Subcutaneous adipose tissue (tissue), 4 donors: Measurements from ENCODE around the gene CYB561D1. TPM values are rescaled to one million over a fixed set of nuclear protein-coding genes. Genes with fewer than 3 reads are reported as not detected.

Source experiments
- total RNA-seq, 4 donors: library from RNA; depleted of rRNA; stranded (reverse); fragments of >200 nt; gene quantifications; one replicate each; pipeline ENCODE4 v1.1.0, GENCODE V29; 2016
- TF ChIP-seq, protein P1 (sequence below): fragments of 450-650 bp; IDR thresholded peaks from one replicate; pipeline ENCODE4 v1.5.1; 2016; ENCODE audit warnings: low read depth, mild to moderate bottlenecking, control low read depth, antibody characterized with exemption, moderate library complexity

The CYB561D1 gene
- total RNA-seq, 4 donors from 2014 or later: 4.0 to 6.6 (median 5.5) TPM

GRCh38 chr1:109498161-109498801 lies 4.4 kb downstream of the CYB561D1 start:
- TF ChIP-seq, protein P1, sequence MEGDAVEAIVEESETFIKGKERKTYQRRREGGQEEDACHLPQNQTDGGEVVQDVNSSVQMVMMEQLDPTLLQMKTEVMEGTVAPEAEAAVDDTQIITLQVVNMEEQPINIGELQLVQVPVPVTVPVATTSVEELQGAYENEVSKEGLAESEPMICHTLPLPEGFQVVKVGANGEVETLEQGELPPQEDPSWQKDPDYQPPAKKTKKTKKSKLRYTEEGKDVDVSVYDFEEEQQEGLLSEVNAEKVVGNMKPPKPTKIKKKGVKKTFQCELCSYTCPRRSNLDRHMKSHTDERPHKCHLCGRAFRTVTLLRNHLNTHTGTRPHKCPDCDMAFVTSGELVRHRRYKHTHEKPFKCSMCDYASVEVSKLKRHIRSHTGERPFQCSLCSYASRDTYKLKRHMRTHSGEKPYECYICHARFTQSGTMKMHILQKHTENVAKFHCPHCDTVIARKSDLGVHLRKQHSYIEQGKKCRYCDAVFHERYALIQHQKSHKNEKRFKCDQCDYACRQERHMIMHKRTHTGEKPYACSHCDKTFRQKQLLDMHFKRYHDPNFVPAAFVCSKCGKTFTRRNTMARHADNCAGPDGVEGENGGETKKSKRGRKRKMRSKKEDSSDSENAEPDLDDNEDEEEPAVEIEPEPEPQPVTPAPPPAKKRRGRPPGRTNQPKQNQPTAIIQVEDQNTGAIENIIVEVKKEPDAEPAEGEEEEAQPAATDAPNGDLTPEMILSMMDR: no peak

GRCh38 chr1:109499081-109499480 lies 5.2 kb downstream of the CYB561D1 start:
- TF ChIP-seq, protein P1: no peak

- TF ChIP-seq, protein P1: no peak
Measured at GRCh38 chr1:109499661-109500536, 6.0 kb downstream of the CYB561D1 start.

GRCh38 chr1:109500941-109501381 lies 7.1 kb downstream of the CYB561D1 start:
- TF ChIP-seq, protein P1: no peak

- TF ChIP-seq, protein P1: no peak
Measured at GRCh38 chr1:109501644-109502363, 7.9 kb downstream of the CYB561D1 start.

DNA sequence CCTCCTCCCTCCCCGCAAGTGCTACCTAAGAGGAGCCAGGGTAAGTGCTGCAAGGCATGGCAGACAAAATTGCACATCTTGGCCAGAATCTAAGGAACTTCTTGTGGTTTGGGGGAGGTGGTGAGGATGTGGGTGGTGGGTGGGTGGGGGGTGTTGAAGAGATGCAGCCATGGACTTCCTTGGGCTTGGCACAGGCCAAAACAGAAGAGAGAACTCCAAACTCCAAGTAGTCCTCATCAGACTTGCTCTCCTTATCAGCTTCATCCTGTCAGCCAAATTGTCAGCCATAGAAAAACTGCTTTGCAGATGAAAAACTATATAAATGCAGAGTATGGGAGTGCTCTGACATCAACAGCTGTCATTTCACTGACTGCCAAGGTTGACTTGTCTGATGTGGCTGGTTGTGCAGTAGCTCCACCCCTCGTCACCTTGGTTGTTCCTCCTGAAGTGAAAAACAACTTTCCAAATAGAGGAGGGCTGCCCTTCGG lies 8.5 kb downstream of the CYB561D1 start:
- TF ChIP-seq, protein P1: no peak
